HG02973 (cell line): ENCODE results near the gene NPR1.
"Not testable (repeated sequence)": the region's sequence is repeated elsewhere in the genome, so short reads cannot be mapped to it uniquely, and the experiment has no call there.

ENCODE experiments used
- ATAC-seq: cut with Tn5 transposase; IDR thresholded peaks from one replicate; pipeline ENCODE4 v1.9.1; 2021; ENCODE audit warnings: moderate library complexity; ENCODE audit not compliant: unreplicated experiment

Gene NPR1

GRCh38 chr1:153679337-153680119, 1.0 kb downstream of the NPR1 start:
- ATAC-seq: no peak

- no peak for ATAC-seq
Measured at GRCh38 chr1:153680120-153680403, 1.6 kb downstream of the NPR1 start.

GRCh38 chr1:153682730-153683129, 4.2 kb downstream of the NPR1 start:
- no peak for ATAC-seq

GRCh38 chr1:153683854-153684253, 5.4 kb downstream of the NPR1 start:
- ATAC-seq: no peak

- ATAC-seq: no peak
Measured at GRCh38 chr1:153684892-153685291, 6.4 kb downstream of the NPR1 start.

- no peak for ATAC-seq
Measured at GRCh38 chr1:153685544-153686340, 7.3 kb downstream of the NPR1 start.

GRCh38 chr1:153687346-153688125, 9.0 kb downstream of the NPR1 start:
- no peak for ATAC-seq

- no peak for ATAC-seq
Measured at GRCh38 chr1:153688276-153688675, 9.8 kb downstream of the NPR1 start.

GRCh38 chr1:153688736-153689328, 10.3 kb downstream of the NPR1 start:
- no peak for ATAC-seq

GRCh38 chr1:153693466-153693865, 15.0 kb downstream of the NPR1 start:
- no peak for ATAC-seq

- ATAC-seq: no peak
Measured at GRCh38 chr1:153696741-153697140, 18.3 kb downstream of the NPR1 start.

GRCh38 chr1:153697191-153698019, 18.9 kb downstream of the NPR1 start:
- no peak for ATAC-seq

- no peak for ATAC-seq
Measured at GRCh38 chr1:153698020-153698922, 19.8 kb downstream of the NPR1 start.

- ATAC-seq: no peak
Measured at GRCh38 chr1:153698923-153699714, 20.6 kb downstream of the NPR1 start.

- no peak for ATAC-seq
Measured at GRCh38 chr1:153699768-153700167, 21.3 kb downstream of the NPR1 start.

GRCh38 chr1:153705484-153705883, 27.0 kb downstream of the NPR1 start:
- no peak for ATAC-seq

- ATAC-seq: no peak
Measured at GRCh38 chr1:153711026-153711425, 32.5 kb downstream of the NPR1 start.

GRCh38 chr1:153716211-153716610, 37.7 kb downstream of the NPR1 start:
- ATAC-seq: not testable (repeated sequence)

- ATAC-seq: no peak
Measured at GRCh38 chr1:153717330-153717729, 38.8 kb downstream of the NPR1 start.
